Stimulated activated CD4-positive, alpha-beta T cell treated with anti-CD3 and anti-CD28 coated beads, Interleukin-4, amount 100 ng/mL, for 4 hours (primary cell): Measurements from ENCODE around the gene THADA.

Experiments
- DNase-seq, 2 experiments: peaks; one replicate each; pipeline ENCODE4 v3.0.0-alpha.2; 2020

Gene THADA

GRCh38 chr2:43343573-43344304 is 252.1 kb downstream of the THADA start:
- DNase-seq: no peak

- no peak for DNase-seq
Observed at GRCh38 chr2:43341959-43342757, 253.7 kb downstream of the THADA start.

GRCh38 chr2:43340945-43341356 is 254.9 kb downstream of the THADA start:
- no peak for DNase-seq

GRCh38 chr2:43340066-43340465 is 255.8 kb downstream of the THADA start:
- no peak for DNase-seq

GRCh38 chr2:43333656-43334144 is 262.1 kb downstream of the THADA start:
- no peak for DNase-seq

- no peak for DNase-seq
Observed at GRCh38 chr2:43333101-43333655, 262.7 kb downstream of the THADA start.

- DNase-seq: no peak
Observed at GRCh38 chr2:43332653-43333052, 263.2 kb downstream of the THADA start.

GRCh38 chr2:43331422-43331821 is 264.4 kb downstream of the THADA start:
- no peak for DNase-seq

- DNase-seq: no peak
Observed at GRCh38 chr2:43329637-43330036, 266.2 kb downstream of the THADA start.

GRCh38 chr2:43328832-43329231 is 267.0 kb downstream of the THADA start:
- no peak for DNase-seq

GRCh38 chr2:43328133-43328532 is 267.7 kb downstream of the THADA start:
- no peak for DNase-seq

- DNase-seq: no peak
Observed at GRCh38 chr2:43327119-43327518, 268.7 kb downstream of the THADA start.

GRCh38 chr2:43326101-43326825 is 269.6 kb downstream of the THADA start:
- no peak for DNase-seq

- no peak for DNase-seq
Observed at GRCh38 chr2:43325107-43325811, 270.6 kb downstream of the THADA start.

GRCh38 chr2:43324259-43325106 is 271.4 kb downstream of the THADA start:
- no peak for DNase-seq

GRCh38 chr2:43323857-43324256 is 272.0 kb downstream of the THADA start:
- no peak for DNase-seq

- DNase-seq: no peak
Observed at GRCh38 chr2:43321446-43321845, 274.4 kb downstream of the THADA start.

- DNase-seq: no peak
Observed at GRCh38 chr2:43319541-43319940, 276.3 kb downstream of the THADA start.

GRCh38 chr2:43318791-43319190 is 277.0 kb downstream of the THADA start:
- no peak for DNase-seq

- no peak for DNase-seq
Observed at GRCh38 chr2:43317680-43318079, 278.2 kb downstream of the THADA start.

- DNase-seq: no peak
Observed at GRCh38 chr2:43317194-43317593, 278.6 kb downstream of the THADA start.
